DOHH2 (cell line): Measurements from ENCODE around the gene SLC9A9.

ENCODE experiments used
- H3F3A ChIP-seq: fragments of 200-600 bp; sonication (generic), shearing (Covaris generic); 2 replicates; pipeline ENCODE4 v1.6.0; 2016; ENCODE audit warnings: antibody characterized with exemption, mild to moderate bottlenecking; ENCODE audit not compliant: control insufficient read depth, insufficient read depth
- H3K27ac ChIP-seq: fragments of 200-600 bp; sonication (generic); 2 replicates; pipeline ENCODE4 v1.5.1; 2014; ENCODE audit warnings: low read depth, mild to moderate bottlenecking, low read length, moderate library complexity
- H3K27me3 ChIP-seq: fragments of 200-600 bp; sonication (generic); 2 replicates; pipeline ENCODE4 v1.6.1; 2014; ENCODE audit warnings: mild to moderate bottlenecking, low read length, mixed read lengths; ENCODE audit not compliant: control insufficient read depth
- H3K36me3 ChIP-seq: fragments of 200-600 bp; sonication (generic); 2 replicates; pipeline ENCODE4 v1.6.1; 2014; ENCODE audit warnings: mild to moderate bottlenecking, low read length, moderate library complexity, mixed read lengths; ENCODE audit not compliant: control insufficient read depth
- H3K4me1 ChIP-seq: fragments of 200-600 bp; sonication (generic); 2 replicates; pipeline ENCODE4 v1.6.1; 2014; ENCODE audit warnings: mild to moderate bottlenecking, low read length, mixed read lengths; ENCODE audit not compliant: control insufficient read depth
- H3K4me2 ChIP-seq: fragments of 200-600 bp; sonication (generic); 2 replicates; pipeline ENCODE4 v1.6.0; 2014; ENCODE audit warnings: mild to moderate bottlenecking, low read length, moderate library complexity
- H3K4me3 ChIP-seq: fragments of 200-600 bp; sonication (generic); 2 replicates; pipeline ENCODE4 v1.5.1; 2014; ENCODE audit warnings: mild to moderate bottlenecking, low read length, mixed read lengths
- H3K79me2 ChIP-seq: fragments of 200-600 bp; sonication (generic); 2 replicates; pipeline ENCODE4 v1.6.1; 2014; ENCODE audit warnings: mild to moderate bottlenecking, low read length, mixed read lengths; ENCODE audit not compliant: control insufficient read depth
- H3K9me2 ChIP-seq: fragments of 200-600 bp; sonication (generic); replicated peaks from 2 replicates; pipeline ENCODE4 v1.6.1; 2014; ENCODE audit warnings: mild to moderate bottlenecking, low read length, mixed read lengths; ENCODE audit not compliant: control insufficient read depth
- H3K9me3 ChIP-seq: fragments of 200-600 bp; sonication (generic); 2 replicates; pipeline ENCODE4 v1.6.1; 2014; ENCODE audit warnings: antibody characterized with exemption, low read length, mixed read lengths; ENCODE audit not compliant: control insufficient read depth, insufficient read depth
- H4K20me1 ChIP-seq: fragments of 200-600 bp; sonication (generic); 2 replicates; pipeline ENCODE4 v1.6.0; 2014; ENCODE audit warnings: low read depth, mild to moderate bottlenecking, antibody characterized with exemption, low read length, moderate library complexity; ENCODE audit not compliant: control insufficient read depth, insufficient read depth
- EZH2phosphoT487 ChIP-seq: fragments of 200-600 bp; sonication (generic); IDR thresholded peaks from 2 replicates; pipeline ENCODE4 v1.6.1; 2017; ENCODE audit warnings: borderline replicate concordance, mild to moderate bottlenecking, antibody characterized with exemption, low read length, moderate library complexity, mixed read lengths
- TF ChIP-seq, protein P1 (sequence below): fragments of 200-600 bp; sonication (generic); IDR thresholded peaks from one replicate; pipeline ENCODE4 v1.5.1; 2014; ENCODE audit warnings: antibody characterized with exemption, mild to moderate bottlenecking, low read depth, low read length; ENCODE audit not compliant: poor library complexity, severe bottlenecking

Gene SLC9A9

DNA sequence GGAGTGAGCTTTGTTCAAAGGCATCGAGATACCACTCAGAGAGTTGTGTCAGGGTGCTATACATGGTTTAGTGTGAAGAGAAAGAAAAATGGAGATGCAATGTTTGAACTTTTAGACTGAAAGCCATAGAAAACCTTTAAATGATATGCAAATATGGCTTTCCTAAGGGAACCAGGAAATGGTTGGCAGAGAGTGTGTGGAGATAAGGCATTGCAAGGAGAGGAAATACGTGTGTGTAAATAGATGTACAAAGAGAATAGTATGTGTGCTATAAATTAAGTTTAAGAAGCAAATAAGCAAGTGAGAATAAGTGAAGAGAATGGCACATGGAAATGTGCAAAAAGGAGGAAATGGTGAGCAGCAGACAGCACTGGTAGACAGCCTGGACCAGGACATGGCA lies 198.1 kb downstream of the SLC9A9 start:
- Histone ChIP-seq H3K79me2 (no peaks in the 10 kb centered on the region), H3K4me1 (no peaks in the 10 kb centered on the region), H3F3A (no peaks in the 10 kb centered on the region), H3K27me3 (no peaks in the 10 kb centered on the region), H4K20me1 (no peaks in the 10 kb centered on the region), H3K36me3 (no peaks in the 10 kb centered on the region), H3K4me3 (no peak overlapping the region), H3K9me3 (no peaks in the 10 kb centered on the region), H3K9me2 (no peaks in the 10 kb centered on the region), H3K27ac (no peak overlapping the region), H3K4me2 (no peak overlapping the region)
- no peak for TF ChIP-seq EZH2phosphoT487
- TF ChIP-seq, protein P1, sequence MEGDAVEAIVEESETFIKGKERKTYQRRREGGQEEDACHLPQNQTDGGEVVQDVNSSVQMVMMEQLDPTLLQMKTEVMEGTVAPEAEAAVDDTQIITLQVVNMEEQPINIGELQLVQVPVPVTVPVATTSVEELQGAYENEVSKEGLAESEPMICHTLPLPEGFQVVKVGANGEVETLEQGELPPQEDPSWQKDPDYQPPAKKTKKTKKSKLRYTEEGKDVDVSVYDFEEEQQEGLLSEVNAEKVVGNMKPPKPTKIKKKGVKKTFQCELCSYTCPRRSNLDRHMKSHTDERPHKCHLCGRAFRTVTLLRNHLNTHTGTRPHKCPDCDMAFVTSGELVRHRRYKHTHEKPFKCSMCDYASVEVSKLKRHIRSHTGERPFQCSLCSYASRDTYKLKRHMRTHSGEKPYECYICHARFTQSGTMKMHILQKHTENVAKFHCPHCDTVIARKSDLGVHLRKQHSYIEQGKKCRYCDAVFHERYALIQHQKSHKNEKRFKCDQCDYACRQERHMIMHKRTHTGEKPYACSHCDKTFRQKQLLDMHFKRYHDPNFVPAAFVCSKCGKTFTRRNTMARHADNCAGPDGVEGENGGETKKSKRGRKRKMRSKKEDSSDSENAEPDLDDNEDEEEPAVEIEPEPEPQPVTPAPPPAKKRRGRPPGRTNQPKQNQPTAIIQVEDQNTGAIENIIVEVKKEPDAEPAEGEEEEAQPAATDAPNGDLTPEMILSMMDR = no peak

DNA sequence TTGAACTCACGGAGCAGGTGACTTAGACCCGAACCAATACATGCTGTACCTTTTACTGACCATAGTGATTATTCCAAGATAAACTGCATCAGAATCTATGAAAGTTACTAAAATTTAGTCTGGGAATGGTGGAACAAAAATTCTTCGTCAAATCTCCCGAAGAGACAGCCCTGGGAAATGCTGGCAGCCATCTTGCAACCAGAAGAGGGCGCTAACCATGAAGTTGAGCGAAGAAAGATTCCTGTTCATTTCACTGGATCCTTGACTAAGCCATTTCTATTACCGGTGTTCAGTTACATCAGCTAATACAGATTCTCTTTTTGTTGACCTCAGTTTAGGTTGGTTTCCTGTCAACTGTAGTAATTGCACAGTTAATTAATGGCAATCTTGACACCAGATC lies 199.6 kb downstream of the SLC9A9 start:
- no peak overlapping the region for H3K4me3 ChIP-seq
- H3K79me2 ChIP-seq = no peaks in the 10 kb centered on the region

DNA sequence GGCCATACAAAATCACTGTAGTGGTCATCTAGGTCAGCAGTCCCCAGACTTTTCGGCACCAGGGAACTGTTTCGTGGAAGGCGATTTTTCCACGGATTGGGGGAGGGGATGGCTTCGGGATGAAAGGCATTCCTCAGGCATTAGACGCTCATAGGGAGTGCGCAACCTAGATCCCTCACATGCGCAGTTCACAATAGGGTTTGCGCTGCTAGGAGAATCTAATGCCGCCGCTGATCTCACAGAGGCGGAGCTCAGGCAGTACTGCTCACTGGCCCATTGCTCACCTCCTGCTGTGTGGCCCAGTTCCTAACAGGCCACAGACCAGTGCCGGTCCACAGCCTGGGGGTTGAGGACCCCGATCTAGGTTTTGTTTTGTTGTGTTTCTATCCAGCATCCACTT lies 200.1 kb downstream of the SLC9A9 start:
- Histone ChIP-seq H3K79me2 (no peaks in the 10 kb centered on the region), H3K4me2 (no peak overlapping the region), H3K27ac (no peak overlapping the region), H3K4me3 (no peak overlapping the region), H3K36me3 (no peaks in the 10 kb centered on the region), H4K20me1 (no peaks in the 10 kb centered on the region), H3K4me1 (no peaks in the 10 kb centered on the region), H3K9me2 (no peaks in the 10 kb centered on the region), H3K9me3 (no peaks in the 10 kb centered on the region), H3K27me3 (no peaks in the 10 kb centered on the region), H3F3A (no peaks in the 10 kb centered on the region)
- TF ChIP-seq, protein P1 = no peak
- no peak for TF ChIP-seq EZH2phosphoT487

More for the DNA sequence above, 199.6 kb downstream of the SLC9A9 start:
- no peaks in the 10 kb centered on the region for H3K4me1 ChIP-seq
- no peaks in the 10 kb centered on the region for H3K9me3 ChIP-seq
- H3K27me3 ChIP-seq = no peaks in the 10 kb centered on the region
- TF ChIP-seq, protein P1 = peak; percentile 50
- TF ChIP-seq EZH2phosphoT487 = no peak
- H3K27ac ChIP-seq = no peak overlapping the region
- H3K36me3 ChIP-seq = no peaks in the 10 kb centered on the region
- no peaks in the 10 kb centered on the region for H4K20me1 ChIP-seq
- H3K9me2 ChIP-seq = no peaks in the 10 kb centered on the region
- H3F3A ChIP-seq = no peaks in the 10 kb centered on the region
- H3K4me2 ChIP-seq = no peak overlapping the region
